Rectal smooth muscle tissue (tissue), 1 donor: Measurements from ENCODE around the gene CD164.

Experiments
- H3K27ac ChIP-seq: one replicate; pipeline ENCODE4 v1.7.0; 2013; ENCODE audit warnings: low read depth, low read length, inconsistent platforms
- H3K27me3 ChIP-seq: one replicate; pipeline ENCODE4 v1.7.0; 2013; ENCODE audit warnings: low read length; ENCODE audit not compliant: control insufficient read depth, insufficient read depth
- H3K36me3 ChIP-seq: one replicate; pipeline ENCODE4 v1.7.0; 2013; ENCODE audit warnings: low read length; ENCODE audit not compliant: control insufficient read depth, insufficient read depth
- H3K4me1 ChIP-seq: one replicate; pipeline ENCODE4 v1.7.0; 2013; ENCODE audit warnings: low read length; ENCODE audit not compliant: control insufficient read depth, insufficient read depth
- H3K4me3 ChIP-seq: one replicate; pipeline ENCODE4 v1.7.0; 2013; ENCODE audit warnings: low read length
- H3K9ac ChIP-seq: one replicate; pipeline ENCODE4 v1.7.0; 2013; ENCODE audit warnings: low read length

CD164 gene

DNA sequence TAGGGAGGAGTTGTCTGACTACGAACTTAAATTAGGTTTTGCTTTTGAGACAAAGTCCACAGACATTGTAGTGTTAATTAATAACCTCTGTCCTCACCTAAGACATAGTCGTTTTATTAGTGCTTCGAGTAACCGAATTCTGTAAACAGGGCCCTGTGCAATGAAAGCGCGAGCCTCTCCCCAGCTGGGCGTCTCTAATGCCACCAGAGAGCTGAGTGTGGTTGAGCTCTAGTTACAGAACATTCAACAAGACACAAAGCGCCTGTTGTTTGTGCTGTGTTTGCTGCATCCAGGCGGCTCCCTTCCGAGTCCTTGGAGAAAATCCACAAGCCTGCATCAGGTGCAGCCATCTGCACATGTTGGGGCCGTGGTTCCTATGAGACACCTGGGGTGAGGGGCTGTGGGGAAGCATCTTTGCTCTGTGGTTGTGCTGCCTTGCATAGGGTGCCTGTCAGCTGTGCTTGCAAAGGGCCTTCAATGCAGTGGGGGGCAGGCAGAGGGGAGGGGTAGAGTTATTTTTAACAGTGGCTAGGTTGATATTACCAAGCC, 63.9 kb downstream of the CD164 start:
- no peak overlapping the region for H3K9ac ChIP-seq
- H3K36me3 ChIP-seq: no peaks in the 10 kb centered on the region
- H3K27me3 ChIP-seq: no peaks in the 10 kb centered on the region
- no peak overlapping the region for H3K27ac ChIP-seq
- no peaks in the 10 kb centered on the region for H3K4me1 ChIP-seq
- H3K4me3 ChIP-seq: no peak overlapping the region

- Histone ChIP-seq H3K27ac (no peak overlapping the region), H3K27me3 (no peaks in the 10 kb centered on the region), H3K4me3 (no peak overlapping the region), H3K36me3 (no peaks in the 10 kb centered on the region), H3K9ac (no peak overlapping the region), H3K4me1 (no peaks in the 10 kb centered on the region)
Observed at GRCh38 chr6:109316909-109317308, 65.4 kb downstream of the CD164 start.
